SU-DHL-6 (cell line): ENCODE measurements around the gene PPARA.

Experiments
- H2AFZ ChIP-seq: fragments of 200-600 bp; sonication (generic); 2 replicates; pipeline ENCODE4 v1.6.1; 2014; ENCODE audit warnings: low read depth, mild to moderate bottlenecking, moderate library complexity, mixed read lengths, antibody characterized with exemption, low read length; ENCODE audit not compliant: severe bottlenecking
- H3F3A ChIP-seq: fragments of 200-600 bp; shearing (Covaris generic); 2 replicates; pipeline ENCODE4 v1.6.0; 2016; ENCODE audit warnings: antibody characterized with exemption, mild to moderate bottlenecking; ENCODE audit not compliant: insufficient read depth
- H3K27ac ChIP-seq: fragments of 200-600 bp; sonication (generic); 2 replicates; pipeline ENCODE4 v1.5.1; 2016; ENCODE audit warnings: low read depth, mild to moderate bottlenecking, low read length, moderate library complexity, mixed read lengths
- H3K27me3 ChIP-seq: fragments of 200-600 bp; sonication (generic), shearing (Covaris generic); 2 replicates; pipeline ENCODE4 v1.6.0; 2014; ENCODE audit warnings: mild to moderate bottlenecking, low read length
- H3K36me3 ChIP-seq: fragments of 200-600 bp; sonication (generic); 2 replicates; pipeline ENCODE4 v1.6.1; 2014; ENCODE audit warnings: mild to moderate bottlenecking, low read length, mixed read lengths
- H3K4me2 ChIP-seq: fragments of 300-600, 200-600 bp; shearing (Covaris generic), sonication (generic); 2 replicates; pipeline ENCODE4 v1.6.0; 2014; ENCODE audit warnings: low read length, low read depth, mild to moderate bottlenecking; ENCODE audit not compliant: poor library complexity, severe bottlenecking
- H3K4me3 ChIP-seq: fragments of 200-600 bp; sonication (generic); 2 replicates; pipeline ENCODE4 v1.5.1; 2014; ENCODE audit warnings: antibody characterized with exemption, low read length, mild to moderate bottlenecking, mixed read lengths; ENCODE audit not compliant: insufficient read depth, poor library complexity, severe bottlenecking
- H3K79me2 ChIP-seq: fragments of 200-600 bp; sonication (generic); 2 replicates; pipeline ENCODE4 v1.6.1; 2014; ENCODE audit warnings: mild to moderate bottlenecking, low read length, moderate library complexity; ENCODE audit not compliant: insufficient read depth
- H3K9ac ChIP-seq: fragments of 200-600 bp; sonication (generic); 2 replicates; pipeline ENCODE4 v1.7.0; 2014; ENCODE audit warnings: mild to moderate bottlenecking, low read length
- H3K9me2 ChIP-seq: fragments of 200-600 bp; sonication (generic); replicated peaks from 2 replicates; pipeline ENCODE4 v1.6.1; 2014; ENCODE audit warnings: low read length; ENCODE audit not compliant: insufficient read depth
- H3K9me3 ChIP-seq: fragments of 200-600 bp; sonication (generic); 2 replicates; pipeline ENCODE4 v1.6.1; 2014; ENCODE audit warnings: low read length, mixed read lengths; ENCODE audit not compliant: insufficient read depth
- H4K20me1 ChIP-seq: fragments of 200-600 bp; sonication (generic); 2 replicates; pipeline ENCODE4 v1.6.1; 2014; ENCODE audit warnings: low read depth, mild to moderate bottlenecking, antibody characterized with exemption, low read length, moderate library complexity, mixed read lengths
- CTCF ChIP-seq: fragments of 200-600 bp; sonication (generic); IDR thresholded peaks from one replicate; pipeline ENCODE4 v1.5.1; 2017; ENCODE audit warnings: antibody characterized with exemption, mild to moderate bottlenecking, low read length, moderate library complexity; ENCODE audit not compliant: insufficient read depth, poor library complexity, severe bottlenecking
- EZH2phosphoT487 ChIP-seq: fragments of 200-600 bp; sonication (generic), shearing (Covaris generic); conservative IDR thresholded peaks from 2 replicates; pipeline ENCODE4 v1.6.1; 2018; ENCODE audit warnings: mild to moderate bottlenecking, antibody characterized with exemption, low read length, moderate library complexity, mixed read lengths

Gene PPARA

DNA sequence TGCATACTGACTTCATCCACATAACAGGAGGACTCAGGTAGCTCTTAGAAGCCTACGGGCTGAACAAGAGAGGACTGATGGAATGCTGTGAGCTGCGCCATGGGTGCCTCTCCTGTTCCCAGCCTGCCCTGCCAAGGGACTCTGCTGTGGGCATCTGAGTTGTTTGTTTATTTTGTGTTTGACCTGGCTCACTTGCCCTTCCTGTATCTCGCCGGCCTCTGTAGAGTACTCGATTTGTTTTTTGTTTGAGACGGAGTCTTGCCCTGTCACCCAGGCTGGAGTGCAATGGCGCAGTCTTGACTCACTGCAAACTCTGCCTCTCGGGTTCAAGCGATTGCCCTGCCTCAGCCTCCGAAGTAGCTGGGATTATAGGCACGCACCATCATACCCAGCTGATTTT lies 119.2 kb downstream of the PPARA start:
- Histone ChIP-seq H3K9me2 (no peaks in the 10 kb centered on the region), H3K27me3 (no peaks in the 10 kb centered on the region), H3K36me3 (no peaks in the 10 kb centered on the region), H3K9ac (no peak overlapping the region), H3K4me3 (no peak overlapping the region), H3K9me3 (0 out of 2 replicates have a peak, but pooled peaks cover 5% of the 10 kb centered on the region), H3K79me2 (no peaks in the 10 kb centered on the region), H3K4me2 (no peak overlapping the region), H3F3A (no peaks in the 10 kb centered on the region), H3K27ac (no peak overlapping the region), H2AFZ (no peak overlapping the region), H4K20me1 (no peaks in the 10 kb centered on the region)
- no peak for TF ChIP-seq EZH2phosphoT487

GRCh38 chr22:46272196-46272595 lies 121.9 kb downstream of the PPARA start:
- Histone ChIP-seq H3K36me3 (no peaks in the 10 kb centered on the region), H3K4me2 (no peak overlapping the region), H2AFZ (no peak overlapping the region), H4K20me1 (no peaks in the 10 kb centered on the region), H3K9ac (no peak overlapping the region), H3K9me2 (no peaks in the 10 kb centered on the region), H3K9me3 (no peaks in the 10 kb centered on the region), H3K4me3 (no peak overlapping the region), H3K27me3 (no peaks in the 10 kb centered on the region), H3K27ac (no peak overlapping the region), H3K79me2 (no peaks in the 10 kb centered on the region), H3F3A (no peaks in the 10 kb centered on the region)
- TF ChIP-seq EZH2phosphoT487, result no peak

DNA sequence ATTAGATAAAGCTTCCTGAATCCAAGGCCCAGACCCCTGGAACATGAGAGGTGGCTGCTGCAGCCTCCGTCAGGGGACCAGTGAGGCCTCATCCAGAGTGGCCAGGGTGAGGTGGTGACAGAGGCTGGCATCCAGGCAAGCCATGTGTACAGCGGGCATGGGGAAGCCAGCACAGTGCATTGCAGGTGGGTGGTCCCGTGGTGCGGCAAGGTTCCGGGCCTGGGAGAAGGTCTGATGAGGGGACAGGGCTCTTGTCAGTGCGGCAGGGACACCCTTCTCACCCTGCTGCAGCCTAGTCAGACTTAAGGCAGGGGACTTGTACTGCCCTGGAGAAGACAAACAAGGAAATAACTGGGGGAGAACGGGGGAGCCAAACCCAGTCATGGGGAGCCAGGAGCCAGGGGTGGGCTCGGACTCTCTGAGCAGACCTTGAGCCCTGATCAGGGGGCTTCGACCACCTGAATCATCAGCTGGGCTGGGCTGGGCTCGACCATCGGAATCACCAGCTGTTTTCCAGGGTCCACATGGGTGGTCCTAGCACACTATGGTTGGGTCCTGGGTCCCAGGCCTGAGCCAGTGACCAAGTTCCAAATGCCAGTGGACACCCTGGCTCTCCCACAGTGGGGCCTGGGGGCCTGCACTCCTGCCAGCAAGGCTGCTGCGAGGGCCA lies 122.6 kb downstream of the PPARA start:
- no peak overlapping the region for H2AFZ ChIP-seq
- H3K79me2 ChIP-seq, result no peaks in the 10 kb centered on the region
- H3K36me3 ChIP-seq, result no peaks in the 10 kb centered on the region
- H3K9ac ChIP-seq, result no peak overlapping the region
- H4K20me1 ChIP-seq, result no peaks in the 10 kb centered on the region
- no peaks in the 10 kb centered on the region for H3K27me3 ChIP-seq
- H3K9me3 ChIP-seq, result no peaks in the 10 kb centered on the region
- H3F3A ChIP-seq, result no peaks in the 10 kb centered on the region
- no peak overlapping the region for H3K27ac ChIP-seq
- no peaks in the 10 kb centered on the region for H3K9me2 ChIP-seq
- H3K4me3 ChIP-seq, result no peak overlapping the region
- no peak overlapping the region for H3K4me2 ChIP-seq
- no peak for TF ChIP-seq CTCF

- no peak overlapping the region for H3K4me3 ChIP-seq
- no peaks in the 10 kb centered on the region for H3F3A ChIP-seq
- H3K79me2 ChIP-seq, result no peaks in the 10 kb centered on the region
- H3K9me3 ChIP-seq, result no peaks in the 10 kb centered on the region
- H4K20me1 ChIP-seq, result no peaks in the 10 kb centered on the region
- no peak overlapping the region for H3K4me2 ChIP-seq
- no peak overlapping the region for H3K9ac ChIP-seq
- H2AFZ ChIP-seq, result no peak overlapping the region
- H3K36me3 ChIP-seq, result no peaks in the 10 kb centered on the region
- no peaks in the 10 kb centered on the region for H3K27me3 ChIP-seq
- TF ChIP-seq CTCF (no peak), EZH2phosphoT487 (no peak)
- H3K27ac ChIP-seq, result no peak overlapping the region
- H3K9me2 ChIP-seq, result no peaks in the 10 kb centered on the region
Observed at GRCh38 chr22:46273432-46274148, 123.3 kb downstream of the PPARA start.
